ENCODE results near the gene ATRNL1.
"Not testable (repeated sequence)": the region's sequence is repeated elsewhere in the genome, so short reads cannot be mapped to it uniquely, and the experiment has no call there.

The ATRNL1 gene

DNA sequence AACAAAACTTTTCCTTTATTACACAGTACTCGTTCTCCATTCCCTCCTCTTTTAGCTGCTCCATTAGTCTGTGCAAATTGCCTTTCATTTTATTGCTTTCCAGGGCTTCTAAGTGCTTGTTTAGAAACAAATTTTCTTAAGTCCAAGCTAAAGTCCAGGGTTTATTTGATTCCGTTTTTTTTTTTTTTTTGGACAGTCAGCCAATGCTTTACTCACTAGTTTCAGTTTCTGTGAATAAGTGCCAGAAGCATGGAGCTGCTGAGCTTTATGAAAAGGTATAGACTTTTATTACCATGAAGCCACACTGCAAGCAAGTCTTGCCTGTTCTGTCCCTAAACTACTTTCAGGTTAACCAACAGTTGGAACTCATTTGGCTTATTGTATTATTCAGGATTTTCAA, 724.8 kb downstream of the ATRNL1 start:
- no peak for TF ChIP-seq ELF4 (IDR thresholded peaks at IDR 0.05)
- TF ChIP-seq L3MBTL2 (conservative IDR thresholded peaks at IDR 0.05) = no peak
- no peak for TF ChIP-seq LEF1 (IDR thresholded peaks at IDR 0.05; ENCODE audit: borderline replicate concordance)
- no peak for TF ChIP-seq ZNF384 (IDR thresholded peaks at IDR 0.05)
- TF ChIP-seq BHLHE40 (IDR thresholded peaks at IDR 0.05; ENCODE audit: borderline replicate concordance) = no peak
- TF ChIP-seq NFRKB (IDR thresholded peaks at IDR 0.05) = no peak
- no peak for TF ChIP-seq FOXM1 (IDR thresholded peaks at IDR 0.05; ENCODE audit: borderline replicate concordance)
- TF ChIP-seq ARNT (IDR thresholded peaks at IDR 0.05) = no peak
- TF ChIP-seq, protein P1, sequence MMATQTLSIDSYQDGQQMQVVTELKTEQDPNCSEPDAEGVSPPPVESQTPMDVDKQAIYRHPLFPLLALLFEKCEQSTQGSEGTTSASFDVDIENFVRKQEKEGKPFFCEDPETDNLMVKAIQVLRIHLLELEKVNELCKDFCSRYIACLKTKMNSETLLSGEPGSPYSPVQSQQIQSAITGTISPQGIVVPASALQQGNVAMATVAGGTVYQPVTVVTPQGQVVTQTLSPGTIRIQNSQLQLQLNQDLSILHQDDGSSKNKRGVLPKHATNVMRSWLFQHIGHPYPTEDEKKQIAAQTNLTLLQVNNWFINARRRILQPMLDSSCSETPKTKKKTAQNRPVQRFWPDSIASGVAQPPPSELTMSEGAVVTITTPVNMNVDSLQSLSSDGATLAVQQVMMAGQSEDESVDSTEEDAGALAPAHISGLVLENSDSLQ (IDR thresholded peaks at IDR 0.05) = no peak
- no peak for TF ChIP-seq FOXK2 (IDR thresholded peaks at IDR 0.05)
- TF ChIP-seq TARDBP (IDR thresholded peaks at IDR 0.05) = no peak
- TF ChIP-seq SP1 (IDR thresholded peaks at IDR 0.05) = no peak
- TF ChIP-seq CTBP1 (IDR thresholded peaks at IDR 0.05; ENCODE audit: borderline replicate concordance) = no peak
- no peak for TF ChIP-seq FOXA1 (IDR thresholded peaks at IDR 0.05)
- no peak for TF ChIP-seq SUZ12 (IDR thresholded peaks at IDR 0.05)
- no peak for TF ChIP-seq HDGF (IDR thresholded peaks at IDR 0.05; ENCODE audit: borderline replicate concordance)
- CTCF ChIA-PET = no interaction called here
- DNase-seq (ENCODE audit: extremely low spot score) = no peak
- POLR2A ChIA-PET = no interaction called here

GRCh38 chr10:115826396-115826795, 733.2 kb downstream of the ATRNL1 start:
- ChIA-PET CTCF (no interaction called here), POLR2A (no interaction called here)
- no peak for TF ChIP-seq L3MBTL2 (conservative IDR thresholded peaks at IDR 0.05)
- no peak for TF ChIP-seq SUZ12 (IDR thresholded peaks at IDR 0.05)
- no peak for TF ChIP-seq FOXK2 (IDR thresholded peaks at IDR 0.05)
- no peak for TF ChIP-seq NFRKB (IDR thresholded peaks at IDR 0.05)
- TF ChIP-seq ARNT (IDR thresholded peaks at IDR 0.05) = no peak
- no peak for TF ChIP-seq FOXM1 (IDR thresholded peaks at IDR 0.05; ENCODE audit: borderline replicate concordance)
- TF ChIP-seq HDGF (IDR thresholded peaks at IDR 0.05; ENCODE audit: borderline replicate concordance) = no peak
- no peak for TF ChIP-seq SP1 (IDR thresholded peaks at IDR 0.05)
- no peak for TF ChIP-seq ZNF384 (IDR thresholded peaks at IDR 0.05)
- TF ChIP-seq TARDBP (IDR thresholded peaks at IDR 0.05) = no peak
- TF ChIP-seq, protein P1 (IDR thresholded peaks at IDR 0.05) = no peak
- DNase-seq (ENCODE audit: extremely low spot score) = no peak

DNA sequence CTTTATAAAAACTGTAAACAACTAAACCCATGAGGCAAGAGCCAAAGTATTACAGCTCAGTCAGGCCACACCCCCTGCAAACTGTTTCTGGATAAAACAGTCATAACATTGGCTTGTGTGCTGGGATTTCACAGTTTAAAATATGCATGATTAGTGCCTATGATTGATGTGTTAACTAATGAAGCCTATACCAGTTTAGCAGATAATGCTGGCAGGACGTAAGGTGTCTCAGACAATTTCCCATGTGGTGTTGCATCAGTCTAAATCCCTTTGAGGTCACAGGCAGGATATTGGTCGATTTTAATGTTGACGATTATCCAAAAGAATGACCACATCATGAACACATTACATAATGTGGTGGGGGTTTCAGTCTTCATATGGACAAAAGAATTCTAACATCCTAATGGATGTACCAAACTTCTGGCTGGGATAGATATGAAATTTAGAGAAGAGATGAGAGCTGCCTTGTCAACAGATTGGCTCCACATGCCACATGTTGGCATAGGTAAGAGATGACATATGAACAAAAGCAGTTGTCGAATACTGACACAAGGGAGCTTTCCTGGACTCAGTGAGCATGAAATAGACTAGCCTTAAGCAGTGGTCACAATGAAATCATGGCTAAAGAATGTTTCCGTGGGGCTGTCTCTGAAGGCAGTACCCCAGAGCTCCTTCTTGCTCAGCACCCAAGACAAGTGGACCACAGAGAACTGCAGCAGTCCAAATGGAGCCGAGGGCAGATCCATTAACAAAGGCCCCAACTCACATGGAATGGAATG, 734.3 kb downstream of the ATRNL1 start:
- DNase-seq (ENCODE audit: extremely low spot score) = no peak
- ChIA-PET CTCF (no interaction called here), POLR2A (no interaction called here)
- TF ChIP-seq ZNF384 (IDR thresholded peaks at IDR 0.05) = no peak
- no peak for TF ChIP-seq FOXK2 (IDR thresholded peaks at IDR 0.05)
- TF ChIP-seq HDGF (IDR thresholded peaks at IDR 0.05; ENCODE audit: borderline replicate concordance) = no peak
- no peak for TF ChIP-seq CTBP1 (IDR thresholded peaks at IDR 0.05; ENCODE audit: borderline replicate concordance)
- no peak for TF ChIP-seq NFRKB (IDR thresholded peaks at IDR 0.05)
- no peak for TF ChIP-seq FOXA1 (IDR thresholded peaks at IDR 0.05)
- TF ChIP-seq ARNT (IDR thresholded peaks at IDR 0.05) = no peak
- TF ChIP-seq FOXM1 (IDR thresholded peaks at IDR 0.05; ENCODE audit: borderline replicate concordance) = no peak
- TF ChIP-seq, protein P1 (IDR thresholded peaks at IDR 0.05) = no peak

DNA sequence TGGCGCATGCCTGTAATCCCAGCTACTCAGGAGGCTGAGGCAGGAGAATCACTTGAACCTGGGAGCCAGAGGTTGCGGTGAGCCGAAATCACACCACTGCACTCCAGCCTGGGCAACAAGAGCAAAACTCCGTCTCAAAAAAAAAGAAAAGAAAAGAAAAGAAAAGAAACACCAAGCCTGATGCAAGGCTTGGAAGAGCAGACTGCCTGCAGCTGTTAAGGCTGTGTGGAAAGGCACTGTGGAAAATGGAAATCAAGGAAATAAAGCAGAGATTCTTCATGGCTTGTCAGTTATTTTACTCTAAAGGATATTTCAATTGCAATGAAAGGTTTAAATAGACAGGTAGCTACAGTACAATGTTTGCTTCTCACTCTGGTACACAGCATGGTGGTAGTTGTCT, 735.0 kb downstream of the ATRNL1 start:
- DNase-seq (ENCODE audit: extremely low spot score); CTCF ChIA-PET; POLR2A ChIA-PET: not testable (repeated sequence)

DNA sequence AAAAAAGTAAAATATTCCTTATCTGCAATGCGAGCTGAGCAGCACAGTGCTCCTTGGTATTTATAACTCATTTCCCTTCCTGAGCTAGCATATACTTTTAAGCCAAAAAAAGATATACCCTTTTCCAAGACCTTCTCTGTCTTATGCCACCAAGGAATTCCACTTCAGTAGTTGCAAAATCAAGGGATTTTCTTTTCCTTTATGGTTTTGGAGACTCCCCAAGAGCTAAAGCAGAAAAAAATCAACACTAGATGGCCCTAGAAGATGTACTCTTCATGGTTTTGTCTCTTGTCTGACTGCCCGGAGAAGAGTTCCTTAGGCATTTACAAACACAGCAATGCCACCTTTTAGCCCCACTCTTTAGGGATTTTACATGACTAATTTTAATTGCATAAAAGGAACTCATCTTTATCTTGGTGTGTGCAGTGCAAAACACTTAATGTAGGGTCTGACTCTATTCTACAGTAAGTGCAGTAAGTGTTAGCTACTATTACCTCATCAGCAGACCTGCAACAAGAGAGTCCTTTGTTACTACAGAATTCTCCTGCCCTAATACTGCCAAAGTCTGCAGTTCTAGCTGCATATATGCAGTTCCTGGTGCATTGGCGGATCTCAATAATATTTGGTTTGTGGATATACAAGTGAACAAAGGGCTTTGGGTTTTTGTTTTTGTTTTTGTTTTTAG, 736.5 kb downstream of the ATRNL1 start:
- CTCF ChIA-PET = interaction anchor here (0.6 kb wide), 1 partner anchor 417 kb away, joined by 3 read pairs; no protein-coding TSS in a partner anchor
- no peak for TF ChIP-seq BHLHE40 (IDR thresholded peaks at IDR 0.05; ENCODE audit: borderline replicate concordance)
- TF ChIP-seq ELF4 (IDR thresholded peaks at IDR 0.05) = no peak
- no peak for TF ChIP-seq TARDBP (IDR thresholded peaks at IDR 0.05)
- TF ChIP-seq CTBP1 (IDR thresholded peaks at IDR 0.05; ENCODE audit: borderline replicate concordance) = no peak
- no peak for TF ChIP-seq HDGF (IDR thresholded peaks at IDR 0.05; ENCODE audit: borderline replicate concordance)
- no peak for TF ChIP-seq FOXA1 (IDR thresholded peaks at IDR 0.05)
- no peak for TF ChIP-seq NFRKB (IDR thresholded peaks at IDR 0.05)
- TF ChIP-seq, protein P1 (IDR thresholded peaks at IDR 0.05) = no peak
- no peak for TF ChIP-seq ARNT (IDR thresholded peaks at IDR 0.05)
- TF ChIP-seq FOXK2 (IDR thresholded peaks at IDR 0.05) = no peak
- TF ChIP-seq SUZ12 (IDR thresholded peaks at IDR 0.05) = no peak
- TF ChIP-seq SP1 (IDR thresholded peaks at IDR 0.05) = no peak
- no peak for TF ChIP-seq L3MBTL2 (conservative IDR thresholded peaks at IDR 0.05)
- no peak for TF ChIP-seq LEF1 (IDR thresholded peaks at IDR 0.05; ENCODE audit: borderline replicate concordance)
- TF ChIP-seq ZNF384 (IDR thresholded peaks at IDR 0.05) = no peak
- POLR2A ChIA-PET = no interaction called here
- DNase-seq (ENCODE audit: extremely low spot score) = no peak
